ENCODE data around the gene NDUFC1.

DNA sequence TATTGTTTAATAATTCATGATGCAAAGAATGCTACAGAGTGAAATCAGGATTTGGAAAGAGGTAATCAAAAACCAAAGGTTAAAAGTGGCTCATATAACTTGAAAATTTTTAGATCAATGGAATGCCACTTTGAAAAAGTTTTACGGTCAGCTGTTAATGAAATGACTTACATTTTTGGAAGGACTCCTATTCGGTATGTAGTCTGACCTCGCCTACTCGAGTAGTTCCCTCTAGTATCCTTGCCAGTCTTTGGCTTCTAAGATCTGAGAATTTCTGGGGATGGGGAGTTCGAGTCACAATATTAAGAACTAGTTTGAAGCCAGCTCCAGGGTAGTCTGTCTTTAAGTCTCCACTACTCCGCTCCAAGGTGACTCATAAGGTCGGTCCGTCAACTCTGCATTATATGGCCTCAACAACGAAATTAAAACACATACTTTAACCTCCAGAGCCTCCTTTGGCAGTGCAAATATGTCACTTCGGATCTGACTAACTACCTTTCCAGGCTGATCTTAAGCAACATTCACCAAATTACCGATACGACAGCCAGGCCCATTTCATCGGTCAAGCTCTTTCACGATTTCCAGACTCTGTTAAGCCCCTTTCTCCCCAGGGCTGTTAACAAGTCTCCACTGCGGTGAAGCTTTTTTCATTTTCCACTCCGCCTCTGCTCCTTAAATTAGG, 1.7 kb downstream of the NDUFC1 start:
- TF ChIP-seq, protein P1, sequence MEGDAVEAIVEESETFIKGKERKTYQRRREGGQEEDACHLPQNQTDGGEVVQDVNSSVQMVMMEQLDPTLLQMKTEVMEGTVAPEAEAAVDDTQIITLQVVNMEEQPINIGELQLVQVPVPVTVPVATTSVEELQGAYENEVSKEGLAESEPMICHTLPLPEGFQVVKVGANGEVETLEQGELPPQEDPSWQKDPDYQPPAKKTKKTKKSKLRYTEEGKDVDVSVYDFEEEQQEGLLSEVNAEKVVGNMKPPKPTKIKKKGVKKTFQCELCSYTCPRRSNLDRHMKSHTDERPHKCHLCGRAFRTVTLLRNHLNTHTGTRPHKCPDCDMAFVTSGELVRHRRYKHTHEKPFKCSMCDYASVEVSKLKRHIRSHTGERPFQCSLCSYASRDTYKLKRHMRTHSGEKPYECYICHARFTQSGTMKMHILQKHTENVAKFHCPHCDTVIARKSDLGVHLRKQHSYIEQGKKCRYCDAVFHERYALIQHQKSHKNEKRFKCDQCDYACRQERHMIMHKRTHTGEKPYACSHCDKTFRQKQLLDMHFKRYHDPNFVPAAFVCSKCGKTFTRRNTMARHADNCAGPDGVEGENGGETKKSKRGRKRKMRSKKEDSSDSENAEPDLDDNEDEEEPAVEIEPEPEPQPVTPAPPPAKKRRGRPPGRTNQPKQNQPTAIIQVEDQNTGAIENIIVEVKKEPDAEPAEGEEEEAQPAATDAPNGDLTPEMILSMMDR (IDR thresholded peaks at IDR 0.05; ENCODE audit: low read depth, low read length, missing input control): no peak
- no peak for TF ChIP-seq GABPA (IDR thresholded peaks at IDR 0.05 in 1 of 2, conservative IDR thresholded peaks at IDR 0.05 in 1 of 2)
- no peak for TF ChIP-seq FOXA1 (IDR thresholded peaks at IDR 0.05)
- no peak for TF ChIP-seq RXRA (IDR thresholded peaks at IDR 0.05)
- TF ChIP-seq, protein P2, sequence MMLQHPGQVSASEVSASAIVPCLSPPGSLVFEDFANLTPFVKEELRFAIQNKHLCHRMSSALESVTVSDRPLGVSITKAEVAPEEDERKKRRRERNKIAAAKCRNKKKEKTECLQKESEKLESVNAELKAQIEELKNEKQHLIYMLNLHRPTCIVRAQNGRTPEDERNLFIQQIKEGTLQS (IDR thresholded peaks at IDR 0.05): no peak
- TF ChIP-seq RAD21 (IDR thresholded peaks at IDR 0.05): no peak
- TF ChIP-seq TAF1 (conservative IDR thresholded peaks at IDR 0.05): no peak
- TF ChIP-seq, protein P3, sequence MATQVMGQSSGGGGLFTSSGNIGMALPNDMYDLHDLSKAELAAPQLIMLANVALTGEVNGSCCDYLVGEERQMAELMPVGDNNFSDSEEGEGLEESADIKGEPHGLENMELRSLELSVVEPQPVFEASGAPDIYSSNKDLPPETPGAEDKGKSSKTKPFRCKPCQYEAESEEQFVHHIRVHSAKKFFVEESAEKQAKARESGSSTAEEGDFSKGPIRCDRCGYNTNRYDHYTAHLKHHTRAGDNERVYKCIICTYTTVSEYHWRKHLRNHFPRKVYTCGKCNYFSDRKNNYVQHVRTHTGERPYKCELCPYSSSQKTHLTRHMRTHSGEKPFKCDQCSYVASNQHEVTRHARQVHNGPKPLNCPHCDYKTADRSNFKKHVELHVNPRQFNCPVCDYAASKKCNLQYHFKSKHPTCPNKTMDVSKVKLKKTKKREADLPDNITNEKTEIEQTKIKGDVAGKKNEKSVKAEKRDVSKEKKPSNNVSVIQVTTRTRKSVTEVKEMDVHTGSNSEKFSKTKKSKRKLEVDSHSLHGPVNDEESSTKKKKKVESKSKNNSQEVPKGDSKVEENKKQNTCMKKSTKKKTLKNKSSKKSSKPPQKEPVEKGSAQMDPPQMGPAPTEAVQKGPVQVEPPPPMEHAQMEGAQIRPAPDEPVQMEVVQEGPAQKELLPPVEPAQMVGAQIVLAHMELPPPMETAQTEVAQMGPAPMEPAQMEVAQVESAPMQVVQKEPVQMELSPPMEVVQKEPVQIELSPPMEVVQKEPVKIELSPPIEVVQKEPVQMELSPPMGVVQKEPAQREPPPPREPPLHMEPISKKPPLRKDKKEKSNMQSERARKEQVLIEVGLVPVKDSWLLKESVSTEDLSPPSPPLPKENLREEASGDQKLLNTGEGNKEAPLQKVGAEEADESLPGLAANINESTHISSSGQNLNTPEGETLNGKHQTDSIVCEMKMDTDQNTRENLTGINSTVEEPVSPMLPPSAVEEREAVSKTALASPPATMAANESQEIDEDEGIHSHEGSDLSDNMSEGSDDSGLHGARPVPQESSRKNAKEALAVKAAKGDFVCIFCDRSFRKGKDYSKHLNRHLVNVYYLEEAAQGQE (IDR thresholded peaks at IDR 0.05): no peak
- no peak for TF ChIP-seq YY1 (IDR thresholded peaks at IDR 0.05)

Measured in liver (tissue), 3 donors.